Activated CD8-positive, alpha-beta memory T cell treated with anti-CD3 and anti-CD28 coated beads for 48 hours (primary cell): ENCODE results near the gene ABHD17B.
"Not testable (repeated sequence)": the region's sequence is repeated elsewhere in the genome, so short reads cannot be mapped to it uniquely, and the experiment has no call there.

Experiments used
- DNase-seq, 3 experiments: peaks; one replicate each; pipeline ENCODE4 v3.0.0-alpha.2; 2020; ENCODE audit warnings: low read depth in 2 of 3, low spot score in 2 of 3

ABHD17B gene

DNA sequence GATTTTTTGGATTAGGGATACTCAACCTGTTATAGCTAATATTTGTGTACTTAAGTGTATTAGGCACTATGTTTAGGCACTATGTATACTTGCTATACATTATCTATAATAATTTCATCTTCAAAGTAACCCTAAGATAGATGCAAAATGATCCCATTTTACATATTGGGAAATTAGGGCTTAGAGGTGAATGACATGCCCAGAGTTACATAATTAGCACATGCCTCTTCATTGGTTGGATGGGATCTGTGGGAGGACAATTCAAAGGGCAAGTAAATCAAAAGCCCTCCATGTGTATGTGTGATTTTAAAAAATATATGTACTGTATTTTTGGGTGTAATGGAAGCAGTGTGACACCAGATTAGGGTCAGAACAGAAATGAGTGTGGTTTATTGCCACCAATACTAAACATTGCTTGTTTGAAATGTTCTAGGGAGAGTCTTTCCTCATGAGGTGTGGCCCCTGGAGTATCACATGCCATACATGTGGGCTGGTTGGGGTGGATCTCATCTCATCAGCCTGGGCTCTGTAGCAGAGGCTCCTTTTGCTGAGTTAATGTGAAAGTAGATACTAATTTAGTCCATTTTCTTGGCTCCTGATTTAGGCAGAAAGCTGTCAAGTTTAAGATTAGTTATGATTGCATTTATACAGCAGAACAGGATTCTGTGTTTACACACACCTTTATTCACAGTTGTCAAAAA lies 6.0 kb upstream of the ABHD17B start:
- no peak for DNase-seq

- DNase-seq, result no peak
These were observed 4.5 kb upstream of the ABHD17B start for GRCh38 chr9:71915495-71915894.

GRCh38 chr9:71911908-71912335 lies 929 bp upstream of the ABHD17B start:
- no peak for DNase-seq

DNA sequence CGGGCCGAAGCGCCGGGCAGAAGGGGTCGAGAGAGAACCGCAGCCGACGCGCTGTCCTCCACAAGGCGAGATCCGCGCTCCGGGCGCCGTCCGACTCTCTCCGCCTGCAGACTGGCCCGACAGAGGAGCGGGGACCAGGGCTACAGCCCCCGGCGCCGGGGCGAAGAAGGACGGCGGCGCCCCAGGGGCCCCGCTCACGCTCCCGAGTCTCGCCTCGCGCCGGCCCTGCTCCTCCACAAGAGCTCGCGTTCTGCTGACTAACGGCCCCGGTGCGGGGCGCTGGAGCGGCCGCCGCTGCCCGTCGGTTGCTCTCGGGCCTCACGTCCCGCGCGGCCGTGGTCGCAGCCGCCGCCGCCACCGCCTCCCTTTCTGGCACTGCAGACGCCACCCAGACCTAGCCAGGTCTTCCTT lies 338 bp downstream of the ABHD17B start:
- DNase-seq, result peak in 1 of 3 experiments; percentile 2

DNA sequence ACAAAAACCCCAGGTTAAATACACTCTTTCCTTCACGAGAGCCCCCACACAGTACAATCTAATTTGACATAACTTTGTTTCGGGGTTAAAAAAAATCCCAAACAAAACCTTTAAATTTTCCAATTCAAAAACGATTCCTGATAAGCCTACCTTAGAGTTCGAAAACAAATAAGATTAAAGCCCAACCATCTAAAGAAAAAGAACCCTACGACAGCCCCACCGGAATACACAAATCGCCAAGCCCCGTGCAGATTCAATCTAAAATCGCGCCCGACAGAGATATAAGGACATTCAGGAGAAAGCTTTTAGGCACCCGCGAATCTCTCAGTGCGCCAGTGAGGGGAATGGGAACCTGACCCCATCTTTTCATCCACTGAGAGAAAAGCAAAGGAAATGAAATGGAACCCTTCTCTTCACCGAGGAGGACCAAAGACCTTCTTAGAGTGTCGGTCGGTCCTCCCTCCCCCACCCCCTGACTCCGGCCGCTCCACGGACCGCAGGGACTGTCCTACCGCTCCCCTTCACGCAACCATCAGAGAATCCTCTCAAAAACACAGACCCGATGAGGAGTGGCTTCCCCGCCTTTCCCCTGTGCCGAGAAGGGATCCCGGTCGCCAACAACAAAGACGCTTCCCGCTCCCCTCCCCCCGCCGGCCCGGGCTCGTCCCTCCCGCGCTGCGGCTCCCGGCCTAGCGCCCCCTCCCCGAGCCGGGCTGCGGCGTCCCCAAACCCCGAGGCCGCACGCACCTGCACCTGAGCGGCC lies 925 bp downstream of the ABHD17B start:
- DNase-seq, result peak; percentile 8 to 28 (median 10)

DNA sequence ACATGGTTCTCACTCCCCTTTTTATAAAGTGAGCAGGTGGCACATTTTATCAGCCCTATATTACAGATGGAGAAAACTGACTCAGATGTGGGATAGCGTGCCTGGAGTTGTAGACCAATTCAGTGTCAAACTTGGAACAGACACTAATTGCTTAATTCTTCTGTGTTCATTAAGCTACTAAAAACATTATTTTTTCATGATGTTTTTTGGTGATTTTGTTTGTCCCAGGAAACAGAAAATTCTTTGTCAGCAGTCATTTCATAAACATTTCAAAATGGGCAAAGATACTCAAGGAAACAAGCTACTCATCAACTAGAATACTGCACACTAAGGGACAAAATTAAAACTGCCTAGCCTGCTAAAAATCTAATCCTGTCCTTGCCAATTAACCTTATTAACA lies 2.2 kb downstream of the ABHD17B start:
- DNase-seq, result no peak

GRCh38 chr9:71904076-71904475 lies 6.9 kb downstream of the ABHD17B start:
- DNase-seq, result no peak

DNA sequence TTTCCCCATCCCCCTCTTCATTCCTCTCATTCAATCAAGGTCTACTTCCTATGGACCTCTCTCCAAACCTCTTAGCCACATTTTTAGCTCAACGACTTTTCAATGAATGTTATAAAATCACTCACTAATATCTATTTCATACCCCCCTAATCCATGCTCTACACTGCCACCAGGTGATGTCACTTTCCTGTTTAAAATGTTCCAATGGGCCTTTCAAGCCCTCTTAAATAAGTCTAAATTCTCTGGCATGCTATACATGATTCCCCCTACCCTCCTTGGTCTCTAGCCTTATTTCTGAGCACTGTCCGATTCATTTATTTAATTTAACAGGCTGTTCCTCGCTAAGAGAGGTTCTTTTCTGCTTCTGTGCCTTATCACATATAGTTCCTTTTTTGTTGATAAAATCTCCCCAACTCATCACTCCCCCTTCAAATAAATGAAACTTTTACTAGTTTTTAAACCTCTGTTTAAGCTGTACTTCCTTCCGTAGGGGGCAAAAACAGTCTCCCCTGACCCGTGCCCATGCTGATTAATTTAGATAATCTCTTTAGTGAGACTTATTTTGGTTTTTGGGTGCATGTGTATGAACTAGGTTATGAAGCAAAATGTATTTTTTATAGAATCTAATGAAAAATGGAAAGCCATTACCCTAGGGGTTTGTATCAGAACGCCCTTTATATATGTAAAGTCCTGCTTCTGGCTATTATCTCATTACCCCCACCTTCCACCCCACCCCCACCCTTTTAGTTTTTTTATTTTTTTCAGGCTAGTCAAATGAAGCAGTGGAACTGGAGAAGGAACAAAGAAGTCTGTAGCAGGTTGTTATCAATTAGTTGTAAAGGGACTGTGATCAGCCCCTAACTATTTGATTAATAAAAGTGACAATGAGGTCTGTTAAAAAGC lies 9.0 kb downstream of the ABHD17B start:
- DNase-seq, result no peak

- DNase-seq, result not testable (repeated sequence)
These were observed 12.2 kb downstream of the ABHD17B start for GRCh38 chr9:71898756-71899155.

GRCh38 chr9:71897577-71897976 lies 13.4 kb downstream of the ABHD17B start:
- no peak for DNase-seq

DNA sequence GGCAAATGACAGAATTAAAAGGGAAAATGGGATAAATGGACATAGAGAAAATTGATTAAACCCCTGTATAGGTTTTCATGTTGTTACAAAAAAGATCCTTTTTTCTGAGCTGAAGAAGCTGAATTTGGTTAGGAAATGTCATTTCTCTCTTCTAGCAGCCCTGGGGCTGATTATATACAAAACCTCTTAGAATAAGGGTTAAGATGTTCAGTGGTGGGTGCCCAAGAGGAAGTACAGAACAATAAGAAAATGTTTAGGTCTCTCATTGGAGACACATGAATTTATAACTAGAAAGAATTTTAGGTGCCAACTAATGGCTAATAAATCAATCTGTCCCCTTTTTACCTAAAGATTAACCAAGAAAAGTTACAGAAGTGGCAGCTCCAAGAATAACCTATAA lies 14.2 kb downstream of the ABHD17B start:
- no peak for DNase-seq

DNA sequence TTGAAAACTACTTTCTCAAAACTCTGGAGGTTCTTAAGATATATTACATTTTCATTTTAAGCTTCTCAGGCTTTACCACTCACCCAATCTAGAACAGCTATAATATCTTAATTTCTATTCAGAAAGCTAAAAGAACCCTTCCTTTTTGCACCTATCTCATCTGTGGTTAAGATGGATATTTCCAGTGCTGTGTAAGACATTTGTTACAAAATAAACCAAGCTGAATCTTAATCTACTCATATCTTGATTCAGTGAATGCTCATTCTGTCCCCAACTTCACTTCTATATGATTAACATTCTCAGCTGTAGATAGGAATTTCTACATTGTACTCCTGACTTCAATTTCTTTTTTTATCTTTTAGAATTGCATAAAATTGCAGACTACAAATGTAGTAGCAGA lies 15.0 kb downstream of the ABHD17B start:
- no peak for DNase-seq

GRCh38 chr9:71895117-71895516 lies 15.9 kb downstream of the ABHD17B start:
- no peak for DNase-seq

- no peak for DNase-seq
These were observed 19.3 kb downstream of the ABHD17B start for GRCh38 chr9:71891557-71892189.

GRCh38 chr9:71890042-71890679 lies 20.8 kb downstream of the ABHD17B start:
- DNase-seq, result no peak

DNA sequence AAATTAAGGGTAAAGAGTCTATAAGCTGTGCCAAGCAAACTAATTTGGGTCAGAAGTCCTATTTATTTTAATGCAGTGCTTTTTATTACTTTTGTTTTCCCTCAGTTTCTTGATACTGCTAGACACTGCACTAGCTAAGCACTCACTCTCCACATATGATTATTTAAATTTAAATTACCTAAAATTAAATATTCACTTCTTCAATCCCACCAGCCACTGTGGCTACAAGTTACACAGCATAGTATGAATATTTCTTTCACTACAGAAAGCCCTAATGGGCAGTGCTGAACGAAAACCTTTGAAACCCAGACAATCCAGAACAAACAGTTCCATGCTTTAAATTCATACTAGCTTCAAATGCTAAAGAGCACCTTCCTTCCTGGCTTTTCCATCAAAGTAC lies 23.6 kb downstream of the ABHD17B start:
- no peak for DNase-seq

GRCh38 chr9:71886541-71886940 lies 24.5 kb downstream of the ABHD17B start:
- no peak for DNase-seq

- no peak for DNase-seq
These were observed 25.0 kb downstream of the ABHD17B start for GRCh38 chr9:71886015-71886414.

- DNase-seq, result no peak
These were observed 25.5 kb downstream of the ABHD17B start for GRCh38 chr9:71885467-71885866.

DNA sequence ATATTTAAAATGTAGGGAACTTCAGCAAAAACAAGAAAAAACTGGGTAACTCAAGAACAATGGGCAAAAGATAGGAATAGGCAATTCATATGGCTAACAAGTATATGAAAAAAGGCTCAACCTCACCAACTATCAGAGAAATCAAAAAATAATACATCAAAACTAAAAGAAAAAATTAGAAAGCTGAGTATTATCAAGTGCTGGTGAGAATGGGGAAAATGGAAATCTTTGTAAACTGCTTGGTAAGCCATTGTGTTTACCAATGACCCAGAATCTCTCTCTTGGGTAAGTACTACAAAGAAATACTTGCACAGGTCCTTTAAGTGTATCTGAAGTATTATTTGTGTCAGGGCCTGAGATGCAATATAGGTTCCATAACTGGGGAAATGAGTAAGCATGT lies 27.0 kb downstream of the ABHD17B start:
- no peak for DNase-seq
